Measurements from ENCODE around the gene TEX44.

The TEX44 gene

DNA sequence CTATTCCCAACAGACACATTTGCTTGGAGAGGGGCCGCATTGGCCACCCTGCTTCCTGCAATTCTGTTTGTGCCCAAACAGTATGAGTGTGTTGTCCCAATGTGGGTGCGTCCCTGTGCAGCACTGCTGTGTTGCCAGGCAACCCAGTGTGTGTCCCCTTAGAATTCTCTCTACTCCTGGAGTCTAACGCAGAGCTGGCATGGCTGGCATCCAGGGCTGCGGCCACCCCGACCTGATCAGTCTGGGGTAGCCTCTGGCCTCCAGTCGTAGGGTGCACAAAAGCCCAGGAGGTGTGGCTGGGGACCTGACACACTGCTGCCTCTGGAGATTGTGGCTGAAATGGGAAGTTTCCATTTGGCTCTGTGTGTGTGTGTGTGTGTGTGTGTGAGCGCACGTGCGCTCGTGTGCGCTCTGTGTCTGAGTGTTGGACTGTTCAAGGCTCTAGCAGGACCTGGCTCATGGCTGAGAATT lies 48.0 kb downstream of the TEX44 start:
- Histone ChIP-seq H3K27me3 (ENCODE audit: insufficient read depth, low read length) (no peaks in the 10 kb centered on the region), H3K36me3 (ENCODE audit: insufficient read depth, low read length) (no peaks in the 10 kb centered on the region), H3K4me3 (ENCODE audit: low read length) (no peak overlapping the region), H3K4me1 (ENCODE audit: insufficient read depth, low read length) (no peaks in the 10 kb centered on the region), H2AFZ (ENCODE audit: low read depth, low read length) (no peak overlapping the region), H3K9me3 (ENCODE audit: low read length) (no peaks in the 10 kb centered on the region)

DNA sequence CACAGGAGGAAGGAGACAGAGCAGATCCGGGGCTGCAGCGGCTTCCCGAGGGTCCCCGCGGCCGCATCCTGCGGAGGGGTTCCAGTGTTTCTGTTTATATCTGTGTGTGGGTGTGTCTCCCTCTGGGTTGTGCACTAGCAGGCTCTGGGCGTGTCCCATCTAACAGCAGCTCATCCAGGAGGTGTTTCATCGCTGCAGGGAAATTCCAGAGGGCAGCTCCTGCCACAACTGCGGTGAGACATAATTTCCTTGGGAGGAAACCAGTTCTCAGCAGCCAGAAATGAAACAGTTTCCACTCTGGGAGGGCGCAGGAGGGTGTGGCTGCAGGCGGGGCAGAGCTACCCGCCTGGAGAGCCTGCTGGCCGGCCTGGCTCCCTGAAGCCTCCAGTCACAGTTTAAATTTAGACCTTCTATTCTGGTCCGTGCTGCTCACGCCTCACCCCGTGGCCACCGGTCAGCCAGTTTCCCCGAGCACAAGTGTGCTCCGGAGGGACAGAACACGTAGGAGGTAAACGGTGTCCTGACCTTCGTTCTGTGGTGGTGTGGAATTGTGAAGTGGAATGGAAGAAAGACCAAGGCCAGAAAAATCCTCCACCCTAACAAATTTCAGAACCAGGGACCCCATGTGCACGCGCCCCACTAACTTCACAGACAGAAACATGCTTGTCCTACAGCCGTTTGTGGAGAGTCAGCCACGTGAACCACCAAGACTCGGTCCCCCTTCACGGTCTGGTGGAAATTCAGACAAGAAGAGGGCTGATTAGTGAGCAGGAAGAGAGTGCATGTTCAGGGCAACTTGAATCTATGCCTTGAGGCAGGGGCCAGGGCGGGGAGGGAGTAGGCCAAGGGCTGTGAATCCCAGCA lies 50.2 kb downstream of the TEX44 start:
- Histone ChIP-seq H3K4me3 (ENCODE audit: low read length) (no peak overlapping the region), H2AFZ (ENCODE audit: low read depth, low read length) (no peak overlapping the region), H3K4me1 (ENCODE audit: insufficient read depth, low read length) (no peaks in the 10 kb centered on the region), H3K27me3 (ENCODE audit: insufficient read depth, low read length) (no peaks in the 10 kb centered on the region), H3K36me3 (ENCODE audit: insufficient read depth, low read length) (no peaks in the 10 kb centered on the region), H3K9me3 (ENCODE audit: low read length) (no peaks in the 10 kb centered on the region)

DNA sequence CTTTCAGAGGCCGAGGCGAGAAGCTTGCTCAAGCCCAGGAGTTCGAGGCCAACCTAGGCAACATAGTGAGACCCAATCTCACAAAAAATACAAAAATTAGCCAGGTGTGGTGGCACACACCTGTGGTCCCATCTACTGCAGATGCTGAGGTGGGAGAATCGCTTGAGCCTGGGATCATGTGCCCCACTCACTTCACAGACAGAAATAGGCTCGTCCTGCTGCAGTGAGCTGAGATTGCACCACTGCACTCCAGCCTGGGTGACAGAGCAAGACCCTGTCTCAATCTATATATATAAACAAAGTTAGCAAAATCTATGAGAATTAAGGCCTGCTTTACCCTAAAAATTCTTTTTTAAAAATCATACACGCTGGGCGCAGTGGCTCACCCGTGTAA lies 50.8 kb downstream of the TEX44 start:
- Histone ChIP-seq H3K27me3 (ENCODE audit: insufficient read depth, low read length) (no peaks in the 10 kb centered on the region), H2AFZ (ENCODE audit: low read depth, low read length) (no peak overlapping the region), H3K36me3 (ENCODE audit: insufficient read depth, low read length) (no peaks in the 10 kb centered on the region), H3K4me1 (ENCODE audit: insufficient read depth, low read length) (no peaks in the 10 kb centered on the region), H3K9me3 (ENCODE audit: low read length) (no peaks in the 10 kb centered on the region), H3K4me3 (ENCODE audit: low read length) (no peak overlapping the region)
